Measurements from ENCODE around the gene ATP1A2.

DNA sequence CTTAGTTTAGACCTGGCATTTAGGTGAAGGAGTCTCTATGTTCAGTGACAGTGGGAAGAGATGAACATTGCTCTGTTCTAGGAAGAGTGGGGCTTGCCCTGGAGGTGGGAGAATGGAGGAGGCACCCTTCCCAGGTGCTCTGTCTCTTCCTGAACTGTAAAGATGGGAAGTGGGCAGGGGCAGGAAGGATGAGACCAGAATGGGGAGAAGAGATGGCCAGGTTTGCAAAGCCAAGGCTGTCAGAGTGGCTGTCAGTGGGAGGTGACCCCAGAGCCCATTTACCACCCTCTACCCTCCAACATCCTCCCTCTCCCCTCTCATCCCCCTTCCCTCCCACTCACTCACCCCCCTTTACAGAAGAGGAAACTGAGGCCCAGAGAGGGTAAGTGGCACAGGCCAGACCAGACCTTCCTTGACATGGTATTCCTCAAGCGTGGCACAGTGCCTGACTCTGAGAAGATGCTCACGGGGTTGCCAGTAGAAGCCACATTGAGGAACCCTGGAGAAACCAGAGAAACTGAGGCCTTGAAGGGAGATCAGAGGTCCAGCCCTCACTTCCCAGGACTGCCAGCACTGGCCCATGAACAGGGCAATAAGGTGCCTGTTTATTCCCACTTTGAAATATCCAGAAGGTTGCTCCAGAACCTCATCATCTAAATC lies 15.7 kb upstream of the ATP1A2 start:
- TF ChIP-seq, protein P1, sequence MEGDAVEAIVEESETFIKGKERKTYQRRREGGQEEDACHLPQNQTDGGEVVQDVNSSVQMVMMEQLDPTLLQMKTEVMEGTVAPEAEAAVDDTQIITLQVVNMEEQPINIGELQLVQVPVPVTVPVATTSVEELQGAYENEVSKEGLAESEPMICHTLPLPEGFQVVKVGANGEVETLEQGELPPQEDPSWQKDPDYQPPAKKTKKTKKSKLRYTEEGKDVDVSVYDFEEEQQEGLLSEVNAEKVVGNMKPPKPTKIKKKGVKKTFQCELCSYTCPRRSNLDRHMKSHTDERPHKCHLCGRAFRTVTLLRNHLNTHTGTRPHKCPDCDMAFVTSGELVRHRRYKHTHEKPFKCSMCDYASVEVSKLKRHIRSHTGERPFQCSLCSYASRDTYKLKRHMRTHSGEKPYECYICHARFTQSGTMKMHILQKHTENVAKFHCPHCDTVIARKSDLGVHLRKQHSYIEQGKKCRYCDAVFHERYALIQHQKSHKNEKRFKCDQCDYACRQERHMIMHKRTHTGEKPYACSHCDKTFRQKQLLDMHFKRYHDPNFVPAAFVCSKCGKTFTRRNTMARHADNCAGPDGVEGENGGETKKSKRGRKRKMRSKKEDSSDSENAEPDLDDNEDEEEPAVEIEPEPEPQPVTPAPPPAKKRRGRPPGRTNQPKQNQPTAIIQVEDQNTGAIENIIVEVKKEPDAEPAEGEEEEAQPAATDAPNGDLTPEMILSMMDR (IDR thresholded peaks at IDR 0.05): no peak
- no peak for TF ChIP-seq KAT7 (CRISPR knock-in tag; IDR thresholded peaks at IDR 0.05; ENCODE audit: borderline replicate concordance)
- TF ChIP-seq ZNF423 (CRISPR knock-in tag; IDR thresholded peaks at IDR 0.05): no peak
- no peak for TF ChIP-seq FOXP1 (CRISPR knock-in tag; IDR thresholded peaks at IDR 0.05; ENCODE audit: borderline replicate concordance)
- no peak for TF ChIP-seq JUN (CRISPR knock-in tag; IDR thresholded peaks at IDR 0.05)
- TF ChIP-seq, protein P2, sequence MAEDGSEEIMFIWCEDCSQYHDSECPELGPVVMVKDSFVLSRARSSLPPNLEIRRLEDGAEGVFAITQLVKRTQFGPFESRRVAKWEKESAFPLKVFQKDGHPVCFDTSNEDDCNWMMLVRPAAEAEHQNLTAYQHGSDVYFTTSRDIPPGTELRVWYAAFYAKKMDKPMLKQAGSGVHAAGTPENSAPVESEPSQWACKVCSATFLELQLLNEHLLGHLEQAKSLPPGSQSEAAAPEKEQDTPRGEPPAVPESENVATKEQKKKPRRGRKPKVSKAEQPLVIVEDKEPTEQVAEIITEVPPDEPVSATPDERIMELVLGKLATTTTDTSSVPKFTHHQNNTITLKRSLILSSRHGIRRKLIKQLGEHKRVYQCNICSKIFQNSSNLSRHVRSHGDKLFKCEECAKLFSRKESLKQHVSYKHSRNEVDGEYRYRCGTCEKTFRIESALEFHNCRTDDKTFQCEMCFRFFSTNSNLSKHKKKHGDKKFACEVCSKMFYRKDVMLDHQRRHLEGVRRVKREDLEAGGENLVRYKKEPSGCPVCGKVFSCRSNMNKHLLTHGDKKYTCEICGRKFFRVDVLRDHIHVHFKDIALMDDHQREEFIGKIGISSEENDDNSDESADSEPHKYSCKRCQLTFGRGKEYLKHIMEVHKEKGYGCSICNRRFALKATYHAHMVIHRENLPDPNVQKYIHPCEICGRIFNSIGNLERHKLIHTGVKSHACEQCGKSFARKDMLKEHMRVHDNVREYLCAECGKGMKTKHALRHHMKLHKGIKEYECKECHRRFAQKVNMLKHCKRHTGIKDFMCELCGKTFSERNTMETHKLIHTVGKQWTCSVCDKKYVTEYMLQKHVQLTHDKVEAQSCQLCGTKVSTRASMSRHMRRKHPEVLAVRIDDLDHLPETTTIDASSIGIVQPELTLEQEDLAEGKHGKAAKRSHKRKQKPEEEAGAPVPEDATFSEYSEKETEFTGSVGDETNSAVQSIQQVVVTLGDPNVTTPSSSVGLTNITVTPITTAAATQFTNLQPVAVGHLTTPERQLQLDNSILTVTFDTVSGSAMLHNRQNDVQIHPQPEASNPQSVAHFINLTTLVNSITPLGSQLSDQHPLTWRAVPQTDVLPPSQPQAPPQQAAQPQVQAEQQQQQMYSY (CRISPR knock-in tag; IDR thresholded peaks at IDR 0.05): no peak

All from WTC11 (cell line).